ENCODE measurements around the gene CCDC192. TPM values are rescaled to one million over a fixed set of nuclear protein-coding genes. Genes with fewer than 3 reads are reported as not detected.
A peak's percentile ranks its signal among the peaks of the same experiment; 100 is the strongest.
"Not testable (repeated sequence)": the region's sequence is repeated elsewhere in the genome, so short reads cannot be mapped to it uniquely, and the experiment has no call there.

The CCDC192 gene
- total RNA-seq, 2 donors from 2014 or later, result not detected

DNA sequence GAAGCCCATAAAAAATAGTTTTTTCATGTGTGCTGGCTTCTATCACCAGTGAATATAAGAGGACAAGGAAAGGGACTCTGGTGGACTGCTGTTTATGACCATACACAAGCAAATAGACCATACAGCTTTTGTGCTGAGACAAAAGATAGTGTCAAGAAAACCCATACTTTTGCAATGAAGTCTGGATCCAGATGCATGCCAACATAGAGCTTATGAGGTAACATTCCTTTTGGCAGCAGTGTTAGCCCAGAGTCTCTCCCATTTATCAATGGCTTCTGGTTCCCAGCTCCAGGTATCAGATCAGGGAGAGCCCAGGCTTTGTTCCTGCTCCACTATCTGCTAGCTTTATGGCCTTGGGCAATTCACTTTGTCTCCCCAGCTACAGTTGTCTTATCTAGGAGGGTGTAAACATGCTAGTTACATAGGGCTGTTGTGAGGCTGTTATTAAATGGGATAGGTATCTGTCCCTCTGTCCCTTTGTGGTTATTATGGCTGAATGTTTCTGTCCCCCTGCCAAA lies 55.6 kb downstream of the CCDC192 start:
- Mint-ChIP-seq H3K36me3 (no peaks in the 10 kb centered on the region), H3K27ac (no peak overlapping the region), H3K9me3 (no peaks in the 10 kb centered on the region), H3K27me3 (peaks cover 0 to 8% of the 10 kb centered on the region in 2 donors), H3K4me3 (no peak overlapping the region), H3K4me1 (ENCODE audit: low read depth in 2 of 2) (no peaks in the 10 kb centered on the region)
- DNase-seq (ENCODE audit: low spot score) (no peak), ATAC-seq (no peak)

DNA sequence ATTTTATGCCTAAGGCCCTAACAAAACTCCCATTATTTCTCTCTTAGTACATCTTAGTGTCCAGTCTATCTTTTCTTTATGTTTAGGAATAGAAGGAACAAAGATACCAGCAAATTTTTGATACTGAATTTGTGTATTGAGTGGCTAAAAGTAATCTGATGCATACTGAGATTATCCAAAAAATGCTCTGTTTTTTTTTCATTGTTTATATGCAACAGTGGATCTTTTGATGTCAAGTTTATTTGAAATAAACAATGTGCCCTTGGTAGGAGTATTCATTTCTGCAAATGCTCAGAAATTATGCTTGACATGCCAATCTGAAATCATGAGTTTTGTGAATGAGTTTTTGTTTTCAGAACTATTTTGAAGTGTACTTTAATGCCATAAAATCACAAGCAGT lies 58.7 kb downstream of the CCDC192 start:
- H3K36me3 Mint-ChIP-seq, result no peaks in the 10 kb centered on the region
- H3K9me3 Mint-ChIP-seq, result no peaks in the 10 kb centered on the region
- H3K27me3 Mint-ChIP-seq, result peaks cover 0 to 10% of the 10 kb centered on the region in 2 donors
- H3K4me1 Mint-ChIP-seq (ENCODE audit: low read depth in 2 of 2), result no peaks in the 10 kb centered on the region
- no peak overlapping the region for H3K27ac Mint-ChIP-seq
- DNase-seq (ENCODE audit: low spot score), result no peak
- H3K4me3 Mint-ChIP-seq, result no peak overlapping the region
- no peak for ATAC-seq

DNA sequence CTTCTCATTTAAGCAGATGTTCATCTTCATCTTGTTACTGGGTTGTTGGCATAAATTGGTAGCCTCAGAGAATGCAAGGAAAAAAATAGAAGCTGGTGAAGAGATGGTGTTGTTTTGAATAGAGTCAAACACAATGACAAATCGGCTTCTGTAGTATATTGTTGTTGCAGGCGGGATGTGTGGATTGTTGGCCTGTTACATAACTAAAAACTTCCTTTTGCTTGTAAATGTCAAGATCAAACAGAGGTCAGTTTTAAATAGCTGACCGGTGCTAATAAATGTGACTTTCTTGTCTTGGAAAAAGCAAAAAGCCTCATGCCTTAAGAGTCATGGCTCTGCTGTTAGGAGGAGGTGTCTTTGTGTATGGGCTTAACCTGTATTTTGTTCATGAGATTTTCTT lies 59.2 kb downstream of the CCDC192 start:
- DNase-seq (ENCODE audit: low spot score) (no peak), ATAC-seq (no peak)
- Mint-ChIP-seq H3K9me3 (no peaks in the 10 kb centered on the region), H3K27me3 (peaks cover 0 to 10% of the 10 kb centered on the region in 2 donors), H3K36me3 (no peaks in the 10 kb centered on the region), H3K4me3 (no peak overlapping the region), H3K27ac (no peak overlapping the region), H3K4me1 (ENCODE audit: low read depth in 2 of 2) (no peaks in the 10 kb centered on the region)

DNA sequence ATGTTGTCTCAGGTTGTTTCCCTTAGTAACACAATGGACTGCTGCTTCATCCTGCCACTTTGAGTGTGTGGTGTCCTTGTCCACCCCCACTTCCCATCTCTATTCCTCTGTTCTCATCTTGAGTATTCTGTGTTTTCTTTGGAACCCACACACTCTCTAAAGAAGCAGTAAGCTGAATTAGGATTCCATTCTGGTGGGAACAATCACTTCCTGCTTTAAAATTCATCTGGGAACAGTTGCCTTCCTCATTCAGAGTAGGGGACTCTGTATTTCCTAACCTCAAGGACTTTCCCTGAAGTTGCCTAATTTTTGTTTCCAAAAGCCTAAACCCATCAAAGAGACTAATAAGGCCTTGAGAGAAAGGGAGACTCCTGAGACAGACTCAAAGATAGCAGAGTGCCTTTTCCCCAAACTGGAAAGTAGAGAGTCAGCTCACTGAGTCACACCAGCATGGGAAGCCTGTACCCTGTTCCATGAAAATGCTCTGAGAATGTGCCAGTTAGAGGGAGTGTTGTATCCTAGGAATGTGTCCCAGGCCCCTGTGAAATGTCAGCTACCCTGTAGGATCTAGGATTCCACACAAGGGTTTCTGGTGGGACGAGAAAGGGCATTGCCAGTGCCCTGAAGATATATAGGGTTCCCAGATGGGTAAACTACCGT lies 63.6 kb downstream of the CCDC192 start:
- Mint-ChIP-seq H3K4me1 (ENCODE audit: low read depth in 2 of 2) (no peaks in the 10 kb centered on the region), H3K36me3 (no peaks in the 10 kb centered on the region), H3K27ac (no peak overlapping the region), H3K9me3 (no peaks in the 10 kb centered on the region), H3K27me3 (peaks cover 7 to 31% of the 10 kb centered on the region in 2 donors), H3K4me3 (no peak overlapping the region)
- ATAC-seq, result no peak
- no peak for DNase-seq (ENCODE audit: low spot score)

DNA sequence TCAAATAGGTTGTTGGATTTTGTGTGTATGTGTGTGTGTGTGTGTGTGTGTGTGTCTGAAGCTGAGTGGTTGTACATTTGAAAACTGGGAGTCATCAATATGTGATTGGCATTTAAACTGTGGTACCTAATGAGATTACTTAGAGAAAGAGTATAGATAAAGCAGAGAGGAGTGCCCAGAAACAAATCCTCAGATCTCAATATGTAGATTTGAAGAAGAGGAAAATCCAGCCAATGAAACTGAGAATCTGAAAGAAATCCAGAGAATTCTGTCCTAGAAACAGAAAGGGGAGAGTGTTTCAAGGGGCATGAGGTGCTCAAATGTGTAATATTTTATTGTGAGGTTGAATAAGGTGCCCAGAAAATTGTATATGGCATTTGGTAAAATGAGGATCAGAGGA lies 66.2 kb downstream of the CCDC192 start:
- no peak overlapping the region for H3K4me3 Mint-ChIP-seq
- no peaks in the 10 kb centered on the region for H3K9me3 Mint-ChIP-seq
- no peaks in the 10 kb centered on the region for H3K36me3 Mint-ChIP-seq
- peaks cover 0 to 5% of the 10 kb centered on the region in 2 donors for H3K4me1 Mint-ChIP-seq (ENCODE audit: low read depth in 2 of 2)
- no peak overlapping the region for H3K27ac Mint-ChIP-seq
- ATAC-seq (no peak), DNase-seq (ENCODE audit: low spot score) (no peak)
- peaks cover 7 to 26% of the 10 kb centered on the region in 2 donors for H3K27me3 Mint-ChIP-seq

DNA sequence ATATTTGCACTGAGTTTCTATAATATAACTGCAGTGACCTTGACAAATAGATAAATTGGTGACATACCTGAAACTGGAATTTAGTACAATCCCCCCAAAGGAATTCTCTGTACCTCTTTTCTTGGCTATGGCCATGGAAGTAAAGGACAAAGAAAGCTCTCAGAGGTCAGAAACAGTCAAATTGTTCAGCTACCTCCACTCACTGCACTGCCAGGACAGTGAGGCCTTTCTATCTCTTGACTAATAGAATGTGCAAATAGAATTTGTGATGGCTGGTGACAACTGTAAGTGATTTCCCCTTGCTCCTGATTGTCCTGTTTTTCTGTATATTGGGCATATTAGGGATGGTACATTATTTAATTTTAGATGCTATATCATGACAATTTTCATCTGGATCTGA lies 67.1 kb downstream of the CCDC192 start:
- no peaks in the 10 kb centered on the region for H3K36me3 Mint-ChIP-seq
- H3K27me3 Mint-ChIP-seq, result peaks cover 7 to 30% of the 10 kb centered on the region in 2 donors
- no peaks in the 10 kb centered on the region for H3K9me3 Mint-ChIP-seq
- DNase-seq (ENCODE audit: low spot score) (no peak), ATAC-seq (no peak)
- peaks cover 0 to 5% of the 10 kb centered on the region in 2 donors for H3K4me1 Mint-ChIP-seq (ENCODE audit: low read depth in 2 of 2)
- H3K27ac Mint-ChIP-seq, result no peak overlapping the region
- no peak overlapping the region for H3K4me3 Mint-ChIP-seq

DNA sequence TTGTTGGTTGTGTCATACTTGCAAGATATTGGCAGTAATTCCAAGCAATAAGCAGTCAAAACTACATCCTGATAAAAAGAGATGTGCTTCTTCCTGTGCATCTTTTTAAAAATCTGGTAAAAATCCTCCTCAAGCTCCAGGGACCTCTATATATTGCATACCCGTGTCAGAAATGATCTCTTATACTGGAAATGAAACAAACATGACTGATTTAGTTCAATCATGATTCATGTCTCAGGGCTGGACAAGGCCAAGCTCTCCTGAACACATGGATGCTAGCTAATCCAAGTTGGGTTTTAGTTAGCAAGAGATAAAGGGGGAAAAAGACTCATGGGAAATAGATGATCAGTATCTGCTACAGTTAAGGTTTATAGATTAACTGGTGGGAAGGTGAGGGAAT lies 69.3 kb downstream of the CCDC192 start:
- DNase-seq (ENCODE audit: low spot score) (no peak), ATAC-seq (no peak)
- H3K9me3 Mint-ChIP-seq, result peaks cover 3% of the 10 kb centered on the region
- H3K4me1 Mint-ChIP-seq (ENCODE audit: low read depth in 2 of 2), result peaks cover 0 to 5% of the 10 kb centered on the region in 2 donors
- peaks cover 7 to 34% of the 10 kb centered on the region in 2 donors for H3K27me3 Mint-ChIP-seq
- H3K4me3 Mint-ChIP-seq, result no peak overlapping the region
- no peaks in the 10 kb centered on the region for H3K36me3 Mint-ChIP-seq
- H3K27ac Mint-ChIP-seq, result no peak overlapping the region

DNA sequence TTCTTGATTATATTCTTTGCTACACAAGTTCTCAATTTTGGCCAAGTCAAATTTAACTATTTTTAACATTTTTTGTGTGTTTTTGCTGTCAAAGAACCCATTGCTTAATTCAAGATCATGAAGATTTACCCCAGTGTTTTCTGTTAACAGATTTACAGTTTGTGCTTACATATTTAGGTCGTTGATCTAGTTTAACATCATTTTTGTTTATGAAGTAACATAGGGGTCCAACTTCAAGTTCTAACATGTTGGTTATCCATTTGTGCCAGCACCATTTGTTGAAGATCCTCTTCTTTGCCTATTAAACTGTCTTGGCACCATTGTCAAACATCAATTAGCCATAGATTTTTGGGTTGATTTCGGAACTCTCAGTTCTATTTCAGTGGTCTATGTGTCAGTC lies 71.0 kb downstream of the CCDC192 start:
- Mint-ChIP-seq H3K4me1 (ENCODE audit: low read depth in 2 of 2) (peaks cover 0 to 5% of the 10 kb centered on the region in 2 donors), H3K27me3 (peaks cover 7 to 27% of the 10 kb centered on the region in 2 donors), H3K27ac (no peak overlapping the region), H3K36me3 (no peaks in the 10 kb centered on the region), H3K9me3 (peaks cover 3% of the 10 kb centered on the region), H3K4me3 (no peak overlapping the region)
- ATAC-seq, result no peak
- no peak for DNase-seq (ENCODE audit: low spot score)

DNA sequence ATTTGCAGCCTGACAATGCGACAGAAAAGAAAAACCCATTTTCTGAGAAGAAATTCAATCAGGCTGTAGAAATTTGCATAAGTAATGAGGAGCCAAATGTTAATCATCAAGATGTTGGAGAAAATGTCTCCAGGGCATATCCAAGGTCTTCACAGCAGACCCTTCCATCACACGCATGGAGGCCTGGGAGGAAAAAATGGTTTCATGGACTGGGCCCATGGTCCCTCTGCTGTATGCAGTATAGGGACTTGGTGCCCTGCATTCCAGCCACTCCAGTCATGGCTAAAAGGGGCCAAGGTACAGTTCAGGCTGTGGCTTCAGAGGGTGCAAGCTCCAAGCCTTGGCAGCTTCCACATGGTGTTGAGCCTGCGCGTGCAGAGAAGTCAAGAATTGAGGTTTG lies 73.3 kb downstream of the CCDC192 start:
- no peak for ATAC-seq
- Mint-ChIP-seq H3K9me3 (peaks cover 6% of the 10 kb centered on the region), H3K27me3 (peaks cover 0 to 14% of the 10 kb centered on the region in 2 donors), H3K27ac (no peak overlapping the region), H3K4me3 (no peak overlapping the region), H3K4me1 (ENCODE audit: low read depth in 2 of 2) (peaks cover 0 to 5% of the 10 kb centered on the region in 2 donors), H3K36me3 (no peaks in the 10 kb centered on the region)
- DNase-seq (ENCODE audit: low spot score), result no peak

DNA sequence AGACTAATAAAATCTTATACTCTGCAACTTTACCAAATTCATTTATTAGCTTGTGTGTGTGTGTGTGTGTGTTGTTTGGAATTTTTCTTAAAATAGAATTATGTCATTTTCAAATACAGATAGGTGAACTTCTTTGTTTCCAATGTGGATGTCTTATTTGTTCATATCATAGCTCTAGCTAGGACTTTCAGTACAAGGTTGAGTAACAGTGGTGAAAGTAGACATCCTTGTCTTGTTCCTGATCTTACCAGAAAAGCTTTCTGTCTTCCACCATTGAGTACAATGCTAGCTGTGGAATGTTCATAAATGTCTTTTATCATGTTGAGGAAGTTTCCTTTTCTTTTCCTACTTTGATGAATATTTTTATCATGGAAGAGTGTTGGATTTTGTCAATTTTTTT lies 74.8 kb downstream of the CCDC192 start:
- DNase-seq (ENCODE audit: low spot score), result no peak
- no peak for ATAC-seq
- Mint-ChIP-seq H3K4me3 (no peak overlapping the region), H3K36me3 (no peaks in the 10 kb centered on the region), H3K4me1 (ENCODE audit: low read depth in 2 of 2) (no peaks in the 10 kb centered on the region), H3K9me3 (peaks cover 10% of the 10 kb centered on the region), H3K27ac (no peak overlapping the region), H3K27me3 (peaks cover 0 to 8% of the 10 kb centered on the region in 2 donors)

DNA sequence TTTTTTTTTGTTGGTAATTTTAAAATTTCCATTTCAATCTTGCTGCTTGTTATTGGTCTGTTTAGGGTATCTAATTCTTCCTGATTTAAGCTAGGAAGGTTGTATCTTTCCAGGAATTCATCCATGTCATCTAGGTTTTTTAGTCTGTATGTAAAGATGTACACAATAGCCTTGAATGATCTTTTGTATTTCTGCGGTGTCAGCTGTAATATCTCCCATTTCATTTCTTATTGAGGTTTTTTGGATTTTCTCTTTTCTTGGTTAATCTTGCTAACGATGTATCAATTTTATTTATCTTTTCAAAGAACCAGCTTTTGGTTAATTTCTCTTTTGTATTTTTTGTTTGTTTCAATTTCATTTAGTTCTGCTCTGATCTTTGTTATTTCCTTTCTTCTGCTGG lies 79.3 kb downstream of the CCDC192 start:
- ATAC-seq; H3K27me3 Mint-ChIP-seq; H3K4me3 Mint-ChIP-seq; H3K27ac Mint-ChIP-seq; DNase-seq (ENCODE audit: low spot score); H3K9me3 Mint-ChIP-seq; H3K36me3 Mint-ChIP-seq: not testable (repeated sequence)
- H3K4me1 Mint-ChIP-seq (ENCODE audit: low read depth in 2 of 2), result peaks cover 14 to 24% of the 10 kb centered on the region in 2 donors

DNA sequence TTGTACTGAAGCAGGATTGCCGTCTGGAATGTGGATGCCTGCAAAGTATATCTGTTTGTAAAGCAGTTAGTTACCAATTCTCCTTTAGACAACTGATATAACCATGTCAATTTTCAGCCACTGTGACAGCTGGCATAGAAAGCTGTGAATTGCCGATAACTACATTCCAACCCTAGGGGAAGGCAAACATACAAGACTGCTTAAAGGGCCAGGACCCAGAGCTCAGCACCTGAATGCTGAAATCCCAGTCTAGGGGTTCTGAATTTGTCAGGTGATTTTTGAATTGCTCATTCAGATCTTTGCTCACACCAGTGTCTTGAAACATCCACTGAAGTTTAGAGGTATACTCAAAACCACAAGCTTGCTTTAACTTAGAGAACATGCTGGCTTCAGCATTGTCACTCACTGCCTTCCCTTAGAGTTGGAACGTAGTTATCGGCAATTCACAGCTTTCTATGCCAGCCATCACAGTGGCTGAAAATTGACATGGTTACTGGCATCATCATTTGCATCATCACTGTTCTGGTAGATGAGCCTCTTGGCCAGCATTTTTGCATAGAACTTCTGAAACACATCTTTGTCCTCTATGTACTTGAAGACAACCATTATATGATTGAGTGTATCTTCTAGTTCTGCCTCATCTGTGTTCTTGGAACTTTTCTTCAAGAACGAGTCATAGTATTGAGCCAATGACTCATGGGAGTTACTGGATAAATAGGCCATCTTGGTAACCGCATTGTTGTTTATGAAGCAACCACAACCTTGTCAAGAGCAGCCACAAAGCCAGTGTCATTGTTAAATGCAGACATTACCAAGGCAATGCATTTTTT lies 82.1 kb downstream of the CCDC192 start:
- ATAC-seq (peak; percentile 88 to 96), DNase-seq (ENCODE audit: low spot score) (no peak)
- peaks cover 12% of the 10 kb centered on the region for H3K36me3 Mint-ChIP-seq
- H3K4me1 Mint-ChIP-seq (ENCODE audit: low read depth in 2 of 2), result peaks cover 14 to 24% of the 10 kb centered on the region in 2 donors
- H3K27ac Mint-ChIP-seq, result peak overlapping the region in 1 of 2 donors; percentile 85
- H3K4me3 Mint-ChIP-seq, result peak overlapping the region; percentile 72
- no peaks in the 10 kb centered on the region for H3K27me3 Mint-ChIP-seq
- H3K9me3 Mint-ChIP-seq, result peaks cover 7% of the 10 kb centered on the region

DNA sequence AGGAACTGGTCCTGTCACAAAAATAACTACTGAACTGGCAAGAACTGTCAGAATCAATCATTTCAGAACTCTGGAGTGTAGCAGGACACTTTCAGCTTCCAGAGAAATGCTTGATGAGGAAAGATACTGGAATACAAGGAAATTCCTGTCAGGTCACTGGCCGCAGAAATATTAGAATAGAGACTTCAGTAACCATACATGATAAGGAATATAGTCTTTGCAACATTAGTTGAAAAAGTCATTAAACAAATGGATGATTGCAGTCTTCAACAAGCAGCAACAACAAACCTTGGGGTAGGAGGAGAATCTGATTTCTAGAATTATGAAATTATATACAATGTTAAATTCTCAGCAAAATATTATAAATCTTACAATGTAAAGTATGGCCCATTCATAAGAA lies 88.2 kb downstream of the CCDC192 start:
- DNase-seq (ENCODE audit: low spot score) (no peak), ATAC-seq (no peak)
- Mint-ChIP-seq H3K27me3 (no peaks in the 10 kb centered on the region), H3K4me3 (no peak overlapping the region), H3K36me3 (peaks cover 21% of the 10 kb centered on the region), H3K27ac (no peak overlapping the region), H3K9me3 (peaks cover 11% of the 10 kb centered on the region), H3K4me1 (ENCODE audit: low read depth in 2 of 2) (peaks cover 1 to 4% of the 10 kb centered on the region in 2 donors)

DNA sequence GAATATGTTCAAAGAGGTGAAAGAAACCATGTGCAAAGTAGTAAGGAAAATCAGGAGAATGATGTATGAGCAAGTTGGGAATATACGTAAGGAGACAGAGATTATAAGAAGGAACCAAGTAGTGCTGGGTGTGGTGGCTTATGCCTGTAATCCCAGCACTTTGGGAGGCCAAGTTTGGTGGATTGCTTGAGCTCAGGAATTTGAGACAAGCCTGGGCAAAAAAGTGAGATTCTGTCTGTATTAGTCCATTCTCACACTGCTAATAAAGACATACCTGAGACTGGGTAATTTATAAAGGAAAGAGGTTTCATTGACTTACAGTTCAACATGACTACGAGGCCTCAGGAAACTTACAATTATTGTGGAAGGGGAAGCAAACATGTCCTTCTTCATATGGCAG lies 88.7 kb downstream of the CCDC192 start:
- not testable (repeated sequence) for H3K27me3 Mint-ChIP-seq; H3K4me1 Mint-ChIP-seq (ENCODE audit: low read depth in 2 of 2); H3K4me3 Mint-ChIP-seq; H3K27ac Mint-ChIP-seq; ATAC-seq; DNase-seq (ENCODE audit: low spot score)
- H3K36me3 Mint-ChIP-seq, result peaks cover 21% of the 10 kb centered on the region
- peaks cover 11% of the 10 kb centered on the region for H3K9me3 Mint-ChIP-seq

Data from natural killer cell treated with Interleukin-12 subunit alpha and Interleukin-12 subunit beta and Interleukin-15 and Interleukin-18, amount 100 ng/mL, for 72 hours (primary cell).